HCT116 (cell line): ENCODE data around the gene CEACAM3. TPM values are rescaled to one million over a fixed set of nuclear protein-coding genes. Genes with fewer than 3 reads are reported as not detected.
A peak's percentile ranks its signal among the peaks of the same experiment; 100 is the strongest.

Experiments
- ATAC-seq: fragments of 200-7000 bp; cut with Tn5 transposase; 2 replicates; pipeline ENCODE4 v1.9.1; 2020; ENCODE audit warnings: mild to moderate bottlenecking, moderate library complexity
- BruUV-seq: library from RNA; stranded (reverse); fragments of 400-500 nt; replicated peaks from 2 replicates; lab custom pipeline; 2021; lab: Mats Ljungman, UMichigan
- CTCF ChIA-PET: fragments of 300-600 bp; sonication (Branson Sonifier 250); formaldehyde crosslinking; loops from one replicate; lab custom pipeline; 2021; ENCODE audit warnings: antibody characterized with exemption; lab: Charles Lee
- POLR2A ChIA-PET: fragments of 300-600, 350-600 bp; sonication (Branson Sonifier 250); formaldehyde crosslinking; loops from one replicate; lab custom pipeline; 2021; ENCODE audit warnings: antibody characterized with exemption; lab: Charles Lee
- RAD21 ChIA-PET, 2 experiments: fragments of 300-600 bp; sonication (Branson Sonifier 250); formaldehyde crosslinking; loops; one replicate each; lab custom pipeline; 2023; ENCODE audit warnings: low total read pairs in 2 of 2; ENCODE audit not compliant: uncharacterized antibody in 2 of 2, unreplicated experiment in 2 of 2, low non-redundant PET in 1 of 2; lab: Charles Lee
- DNase-seq: peaks from one replicate; pipeline ENCODE4 v3.0.0-alpha.2; 2010; ENCODE audit warnings: low read depth, low spot score
- H2AFZ ChIP-seq: fragments of 200-600 bp; shearing (Covaris generic), sonication (generic); 2 replicates; pipeline ENCODE4 v1.6.1; 2017; ENCODE audit warnings: low read depth, mixed run types, mixed read lengths, antibody characterized with exemption, low read length; ENCODE audit not compliant: poor library complexity, severe bottlenecking
- H3K27ac ChIP-seq: 2 replicates; pipeline ENCODE4 v1.5.1; 2012; ENCODE audit warnings: low read depth, low read length
- H3K27me3 ChIP-seq: fragments of 200-600 bp; sonication (generic); 2 replicates; pipeline ENCODE4 v1.6.1; 2016; ENCODE audit warnings: mixed run types, low read length, mixed read lengths; ENCODE audit not compliant: insufficient read depth
- H3K36me3 ChIP-seq, 2 experiments: fragments of 200-500 bp in 1 of 2; fragments of 200-600 bp in 1 of 2; sonication (Bioruptor generic) in 1 of 2; sonication (generic) in 1 of 2; 2 replicates each; pipeline versions ENCODE4 v1.5.1 to v1.6.1; 2014 to 2016; ENCODE audit warnings: low read length in 2 of 2, inconsistent platforms in 1 of 2, mixed read lengths in 1 of 2, mixed run types in 1 of 2; ENCODE audit not compliant: insufficient read depth in 2 of 2, control insufficient read depth in 1 of 2
- H3K4me1 ChIP-seq, 2 experiments: fragments of 200-600 bp in 1 of 2; sonication (generic) in 1 of 2; 2 replicates each; pipeline versions ENCODE4 v1.5.1 to v1.6.1; 2012 to 2017; ENCODE audit warnings: low read length in 2 of 2, inconsistent platforms in 1 of 2, mild to moderate bottlenecking in 1 of 2, mixed read lengths in 1 of 2, mixed run types in 1 of 2, moderate library complexity in 1 of 2; ENCODE audit not compliant: insufficient read depth in 2 of 2, control insufficient read depth in 1 of 2
- H3K4me2 ChIP-seq: fragments of 200-600 bp; sonication (generic); 2 replicates; pipeline ENCODE4 v1.6.1; 2017; ENCODE audit warnings: mixed run types, low read length, mixed read lengths
- H3K4me3 ChIP-seq, 2 experiments: fragments of 200-600 bp in 1 of 2; sonication (generic) in 1 of 2; replicated peaks in 1 of 2; 2 replicates each; pipeline ENCODE4 v1.5.1; 2011 to 2016; ENCODE audit warnings: low read length in 2 of 2, control low read depth in 1 of 2, low read depth in 1 of 2, mild to moderate bottlenecking in 1 of 2, mixed read lengths in 1 of 2, mixed run types in 1 of 2
- H3K79me2 ChIP-seq: fragments of 200-600 bp; sonication (generic); 2 replicates; pipeline ENCODE4 v1.6.1; 2017; ENCODE audit warnings: mild to moderate bottlenecking, mixed run types, low read length, moderate library complexity, mixed read lengths; ENCODE audit not compliant: insufficient read depth
- H3K9ac ChIP-seq: fragments of 200-600 bp; sonication (generic); 2 replicates; pipeline ENCODE4 v1.6.1; 2016; ENCODE audit warnings: low read length, mixed read lengths
- H3K9me2 ChIP-seq: fragments of 200-600 bp; sonication (generic), shearing (Covaris generic); 2 replicates; pipeline ENCODE4 v1.6.1; 2017; ENCODE audit warnings: mixed run types, mild to moderate bottlenecking, moderate library complexity; ENCODE audit not compliant: insufficient read depth
- H3K9me3 ChIP-seq, 2 experiments: fragments of 200-500 bp in 1 of 2; fragments of 200-600 bp in 1 of 2; sonication (Bioruptor generic) in 1 of 2; sonication (generic) in 1 of 2; 2 replicates each; pipeline ENCODE4 v1.6.1; 2014 to 2017; ENCODE audit warnings: low read length in 2 of 2, mixed read lengths in 2 of 2, inconsistent platforms in 1 of 2, low read depth in 1 of 2, mild to moderate bottlenecking in 1 of 2, mixed run types in 1 of 2, moderate library complexity in 1 of 2; ENCODE audit not compliant: control insufficient read depth in 1 of 2, insufficient read depth in 1 of 2
- H4K20me1 ChIP-seq: fragments of 200-600 bp; sonication (generic), shearing (Covaris generic); 2 replicates; pipeline ENCODE4 v1.6.1; 2017; ENCODE audit warnings: mixed run types, mild to moderate bottlenecking, moderate library complexity; ENCODE audit not compliant: insufficient read depth
- ATF3 ChIP-seq: IDR thresholded peaks from 2 replicates; pipeline ENCODE4 v1.6.1; 2012
- CTCF ChIP-seq, 3 experiments: fragments of 200-600 bp in 1 of 3; sonication (generic) in 1 of 3; IDR thresholded peaks in 2 of 3; conservative IDR thresholded peaks in 1 of 3; 2 replicates each; pipeline ENCODE4 v1.5.1; 2012 to 2017; ENCODE audit warnings: low read depth in 2 of 3, low read length in 2 of 3, antibody characterized with exemption in 1 of 3, borderline replicate concordance in 1 of 3, control low read depth in 1 of 3, mild to moderate bottlenecking in 1 of 3, mixed read lengths in 1 of 3, mixed run types in 1 of 3, moderate library complexity in 1 of 3; ENCODE audit not compliant: insufficient read depth in 1 of 3
- EZH2phosphoT487 ChIP-seq: fragments of 200-600 bp; IDR thresholded peaks from 2 replicates; pipeline ENCODE4 v1.6.1; 2018; ENCODE audit warnings: antibody characterized with exemption, borderline replicate concordance
- RAD21 ChIP-seq: IDR thresholded peaks from 2 replicates; pipeline ENCODE4 v1.6.1; 2012; ENCODE audit warnings: low read depth, mild to moderate bottlenecking
- SIN3A ChIP-seq: IDR thresholded peaks from 2 replicates; pipeline ENCODE4 v1.6.1; 2012; ENCODE audit warnings: low read depth
- TCF7L2 ChIP-seq: IDR thresholded peaks from 2 replicates; pipeline ENCODE4 v1.7.0; 2011; ENCODE audit warnings: borderline replicate concordance, inconsistent platforms; ENCODE audit not compliant: insufficient read depth, insufficient read length; ENCODE audit errors: extremely low read depth
- intact Hi-C: fragments of 100-400 bp; cut with micrococcal nuclease; formaldehyde crosslinking; loops from 2 replicates; pipeline ENCODE4 v1.10.0; 2022
- total RNA-seq: library from RNA; stranded (reverse); gene quantifications from one replicate; pipeline ENCODE4 v1.2.1, GENCODE V29; 2021; ENCODE audit not compliant: unreplicated experiment

Gene CEACAM3
- total RNA-seq, 1 experiment from 2014 or later: not detected

- TF ChIP-seq TCF7L2: no peak
- TF ChIP-seq RAD21: no peak
- TF ChIP-seq ATF3: no peak
- TF ChIP-seq SIN3A: no peak
- TF ChIP-seq, all 23 proteins: peak for 0
These were observed 12.1 kb upstream of the CEACAM3 start (continued) for GRCh38 chr19:41784312-41784711.

GRCh38 chr19:41784743-41785142 is 11.6 kb upstream of the CEACAM3 start:
- H3K9me2 ChIP-seq: no peaks in the 10 kb centered on the region
- H3K27me3 ChIP-seq: peaks cover 61% of the 10 kb centered on the region
- peaks cover 0 to 4% of the 10 kb centered on the region in 2 experiments; a peak in 1 of 4 replicates for H3K4me1 ChIP-seq
- no peak overlapping the region for H3K4me3 ChIP-seq
- RAD21 ChIA-PET: no interaction called here
- DNase-seq (no peak), ATAC-seq (no peak)
- no TSS peak for BruUV-seq
- CTCF ChIA-PET: interaction anchor here (0.8 to 4.6 kb wide), 9 partner anchors 8 to 143 kb away, joined by 3 to 43 read pairs (median 6); no protein-coding TSS in a partner anchor
- H3K27ac ChIP-seq: no peak overlapping the region
- H4K20me1 ChIP-seq: no peaks in the 10 kb centered on the region
- H2AFZ ChIP-seq: no peak overlapping the region
- no peaks in the 10 kb centered on the region for H3K9me3 ChIP-seq
- TF ChIP-seq CTCF (IDR thresholded peaks at IDR 0.05 in 2 of 3, conservative IDR thresholded peaks at IDR 0.05 in 1 of 3; ENCODE audit: borderline replicate concordance in 1 of 3, insufficient read depth in 1 of 3, low read depth in 2 of 3, low read length in 2 of 3) (no peak), EZH2phosphoT487 (no peak)
- intact Hi-C loops: loop anchor here (1.0 to 5.0 kb wide), 2 partner anchors 31 to 77 kb away; partner anchors contain the start of gene CEACAM5
- H3K79me2 ChIP-seq: no peaks in the 10 kb centered on the region
- no peak overlapping the region for H3K9ac ChIP-seq
- POLR2A ChIA-PET: interaction anchor here (1.6 kb wide), 1 partner anchor 9 kb away, joined by 5 read pairs; no protein-coding TSS in a partner anchor
- H3K36me3 ChIP-seq: no peaks in the 10 kb centered on the region
- 0 out of 2 replicates have a peak overlapping the region, but pooled peaks have one; percentile 30 for H3K4me2 ChIP-seq
